SK-N-SH (cell line): ENCODE results near the gene TGFBR3. TPM values are rescaled to one million over a fixed set of nuclear protein-coding genes. Genes with fewer than 3 reads are reported as not detected.

Experiments
- CTCF ChIA-PET: fragments of 300-600, 350-600 bp; formaldehyde crosslinking; extraction: SDS; loops from one replicate; lab custom pipeline; 2021; lab: Yijun Ruan, JAX
- POLR2A ChIA-PET: fragments of 350-600 bp; sonication (Branson Sonifier 250); formaldehyde crosslinking; extraction: SDS; loops from one replicate; lab custom pipeline; 2020; ENCODE audit warnings: antibody characterized with exemption, inconsistent platforms; lab: Yijun Ruan, JAX
- DNase-seq: peaks from one replicate; pipeline ENCODE4 v3.0.0; 2012
- H2AFZ ChIP-seq: fragments of 200-600 bp; sonication (generic); 2 replicates; pipeline ENCODE4 v1.8.1; 2016; ENCODE audit warnings: antibody characterized with exemption, mild to moderate bottlenecking, low read depth
- H3F3A ChIP-seq: fragments of 200-600 bp; sonication (generic); replicated peaks from 2 replicates; pipeline ENCODE3; 2016; ENCODE audit warnings: antibody characterized with exemption, mild to moderate bottlenecking; ENCODE audit not compliant: insufficient read depth
- H3K27ac ChIP-seq, 2 experiments: fragments of 200-500 bp in 1 of 2; fragments of 200-600 bp in 1 of 2; sonication (Bioruptor generic) in 1 of 2; sonication (generic), shearing (Covaris generic) in 1 of 2; 2 replicates each; pipeline versions ENCODE4 v1.5.1 to v1.6.1; 2014 to 2016; ENCODE audit warnings: low read depth in 2 of 2, inconsistent platforms in 1 of 2, low read length in 1 of 2, mild to moderate bottlenecking in 1 of 2, mixed read lengths in 1 of 2
- H3K27me3 ChIP-seq: fragments of 200-600 bp; sonication (generic), shearing (Covaris generic); 2 replicates; pipeline ENCODE4 v1.6.1; 2016; ENCODE audit warnings: mixed run types; ENCODE audit not compliant: insufficient read depth
- H3K36me3 ChIP-seq, 2 experiments: fragments of 200-500 bp in 1 of 2; fragments of 200-600 bp in 1 of 2; sonication (Bioruptor generic) in 1 of 2; sonication (generic) in 1 of 2; replicated peaks in 1 of 2; 2 replicates each; pipeline versions ENCODE3 to v1.5.1; 2014 to 2016; ENCODE audit warnings: low read length in 1 of 2, mild to moderate bottlenecking in 1 of 2; ENCODE audit not compliant: insufficient read depth in 2 of 2, control insufficient read depth in 1 of 2
- H3K4me1 ChIP-seq, 2 experiments: fragments of 200-500 bp in 1 of 2; fragments of 200-600 bp in 1 of 2; sonication (Bioruptor generic) in 1 of 2; sonication (generic), shearing (Covaris generic) in 1 of 2; 2 replicates each; pipeline versions ENCODE4 v1.5.1 to v1.6.1; 2014 to 2016; ENCODE audit warnings: low read depth in 1 of 2, low read length in 1 of 2, mixed run types in 1 of 2; ENCODE audit not compliant: insufficient read depth in 2 of 2, control insufficient read depth in 1 of 2
- H3K4me2 ChIP-seq: fragments of 200-600 bp; sonication (generic), shearing (Covaris generic); 2 replicates; pipeline ENCODE4 v1.6.1; 2017; ENCODE audit warnings: mixed run types
- H3K4me3 ChIP-seq, 2 experiments: fragments of 200-500 bp in 1 of 2; fragments of 200-600 bp in 1 of 2; sonication (Bioruptor generic) in 1 of 2; sonication (generic), shearing (Covaris generic) in 1 of 2; 2 replicates each; pipeline versions ENCODE4 v1.5.1 to v1.8.1; 2014 to 2016; ENCODE audit warnings: low read depth in 2 of 2, inconsistent platforms in 1 of 2, low read length in 1 of 2, mild to moderate bottlenecking in 1 of 2, mixed read lengths in 1 of 2, moderate library complexity in 1 of 2
- H3K79me2 ChIP-seq: fragments of 200-600 bp; sonication (generic); 2 replicates; pipeline ENCODE4 v1.8.1; 2017; ENCODE audit warnings: mild to moderate bottlenecking; ENCODE audit not compliant: insufficient read depth
- H3K9ac ChIP-seq: fragments of 200-600 bp; sonication (generic); 2 replicates; pipeline ENCODE4 v1.6.1; 2017; ENCODE audit warnings: mixed run types
- H3K9me2 ChIP-seq: fragments of 200-600 bp; sonication (generic); 2 replicates; pipeline ENCODE4 v1.6.1; 2017; ENCODE audit warnings: mixed run types
- H3K9me3 ChIP-seq: fragments of 200-600 bp; sonication (generic); 2 replicates; pipeline ENCODE4 v1.6.1; 2017; ENCODE audit warnings: mixed run types, mild to moderate bottlenecking, moderate library complexity
- H4K20me1 ChIP-seq: fragments of 200-600 bp; sonication (generic); 2 replicates; pipeline ENCODE4 v1.6.1; 2017; ENCODE audit warnings: mild to moderate bottlenecking, mixed run types; ENCODE audit not compliant: insufficient read depth
- CHD2 ChIP-seq: fragments of 150-350 bp; IDR thresholded peaks from 2 replicates; pipeline ENCODE4 v1.6.1; 2018; ENCODE audit warnings: low read length; ENCODE audit not compliant: partially characterized antibody
- CTCF ChIP-seq: fragments of 200-600 bp; sonication (generic); IDR thresholded peaks from 2 replicates; pipeline ENCODE4 v1.6.1; 2017; ENCODE audit warnings: antibody characterized with exemption, mild to moderate bottlenecking, moderate library complexity
- EP300 ChIP-seq, 2 experiments: IDR thresholded peaks; 2 replicates each; pipeline versions ENCODE4 v1.4.0 to v1.6.1; 2012; ENCODE audit warnings: borderline replicate concordance in 1 of 2, low read depth in 1 of 2, low read length in 1 of 2
- FOSL2 ChIP-seq: IDR thresholded peaks from 2 replicates; pipeline ENCODE4 v1.4.0; 2012; ENCODE audit warnings: low read depth, mild to moderate bottlenecking, moderate library complexity, borderline replicate concordance
- FOXJ3 ChIP-seq: sonication (generic); formaldehyde crosslinking; IDR thresholded peaks from 2 replicates; pipeline ENCODE4 v1.5.1; 2020; ENCODE audit warnings: mild to moderate bottlenecking, missing genetic modification reagents
- FOXM1 ChIP-seq: IDR thresholded peaks from 2 replicates; pipeline ENCODE4 v1.4.0; 2012; ENCODE audit warnings: low read depth, mild to moderate bottlenecking
- GATA2 ChIP-seq: sonication (generic); formaldehyde crosslinking; IDR thresholded peaks from 2 replicates; pipeline ENCODE4 v1.5.0; 2020; ENCODE audit warnings: mild to moderate bottlenecking, missing genetic modification reagents
- JUND ChIP-seq: IDR thresholded peaks from 2 replicates; pipeline ENCODE4 v1.4.0; 2012
- MEF2A ChIP-seq: IDR thresholded peaks from 2 replicates; pipeline ENCODE4 v1.4.0; 2012; ENCODE audit warnings: low read depth, borderline replicate concordance
- NFIC ChIP-seq: IDR thresholded peaks from 2 replicates; pipeline ENCODE4 v1.4.0; 2012; ENCODE audit warnings: borderline replicate concordance
- NRF1 ChIP-seq: IDR thresholded peaks from 2 replicates; pipeline ENCODE4 v1.6.1; 2012; ENCODE audit warnings: low read depth, mild to moderate bottlenecking, low read length
- PBX3 ChIP-seq: IDR thresholded peaks from 2 replicates; pipeline ENCODE4; 2012
- RAD21 ChIP-seq: IDR thresholded peaks from 2 replicates; pipeline ENCODE4 v1.6.1; 2012; ENCODE audit warnings: mild to moderate bottlenecking, low read length
- RCOR1 ChIP-seq: fragments of 150-350 bp; IDR thresholded peaks from 2 replicates; pipeline ENCODE4 v1.6.1; 2017; ENCODE audit warnings: antibody characterized with exemption, low read length
- RFX5 ChIP-seq: IDR thresholded peaks from 2 replicates; pipeline ENCODE4 v1.6.1; 2012; ENCODE audit warnings: mild to moderate bottlenecking, improper control_type of control experiment, low read length
- SMC3 ChIP-seq: IDR thresholded peaks from 2 replicates; pipeline ENCODE4 v1.6.1; 2012; ENCODE audit warnings: low read depth, low read length, improper control_type of control experiment
- TCF12 ChIP-seq: IDR thresholded peaks from 2 replicates; pipeline ENCODE4 v1.4.0; 2012
- YY1 ChIP-seq: IDR thresholded peaks from 2 replicates; pipeline ENCODE4 v1.4.0; 2012; ENCODE audit warnings: low read depth, mild to moderate bottlenecking
- WGBS: methylation state at CpG from one replicate; pipeline ENCODE4 v1.1.6; 2017; ENCODE audit warnings: low lambda C conversion rate; 5-methylcytosine and 5-hydroxymethylcytosine counted together
- polyA plus RNA-seq, 3 experiments: library from polyadenylated mRNA; depleted of rRNA; stranded (reverse); fragments of >200 nt; gene quantifications; 2 replicates each; pipeline ENCODE4 v1.2.3, GENCODE V29; 2012
- TF ChIP-seq, protein P1 (sequence below): fragments of 150-350 bp; IDR thresholded peaks from 2 replicates; pipeline ENCODE4 v1.6.1; 2017; ENCODE audit warnings: antibody characterized with exemption, low read length, low read depth, borderline replicate concordance
- TF ChIP-seq, protein P2 (sequence below): fragments of 150-350 bp; IDR thresholded peaks from 2 replicates; pipeline ENCODE4 v1.6.1; 2016; ENCODE audit warnings: mild to moderate bottlenecking, low read depth, low read length
- TF ChIP-seq, protein P3 (sequence below): IDR thresholded peaks from 2 replicates; pipeline ENCODE4 v1.4.0; 2012; ENCODE audit warnings: low read depth

Gene TGFBR3
- polyA plus RNA-seq, 1 of the 3 experiments (the other 2 are of a cell fraction): 0.07 TPM

DNA sequence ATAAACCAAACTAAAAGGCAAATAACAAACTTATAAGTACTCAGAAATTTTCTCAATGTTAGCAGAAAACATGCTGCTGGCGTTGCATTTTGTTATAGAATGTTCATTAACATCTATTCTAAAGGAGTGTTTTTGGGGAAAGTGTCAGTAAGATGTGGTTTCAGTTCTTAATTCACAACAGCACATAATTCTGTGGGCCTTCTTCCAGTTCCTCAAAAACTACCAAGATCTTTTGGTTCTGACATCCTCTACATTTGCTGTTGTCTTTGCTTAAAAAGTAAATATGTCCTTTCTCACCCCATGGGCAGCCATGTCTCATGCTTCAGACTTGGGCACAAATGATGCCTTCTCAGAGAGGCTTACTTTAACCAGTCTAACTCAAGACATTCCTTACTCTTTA lies 232.8 kb downstream of the TGFBR3 start:
- Histone ChIP-seq H3K79me2 (no peaks in the 10 kb centered on the region), H3K9me2 (no peaks in the 10 kb centered on the region), H3K4me1 (no peaks in the 10 kb centered on the region), H3K36me3 (no peaks in the 10 kb centered on the region), H3K4me2 (no peak overlapping the region), H3K9ac (no peak overlapping the region), H3K9me3 (no peaks in the 10 kb centered on the region), H3F3A (no peaks in the 10 kb centered on the region), H4K20me1 (no peaks in the 10 kb centered on the region), H3K27me3 (peaks cover 7% of the 10 kb centered on the region; the same call in 1 of the 2 replicates), H2AFZ (no peak overlapping the region), H3K4me3 (no peak overlapping the region), H3K27ac (no peak overlapping the region)
- no peak for TF ChIP-seq FOXJ3 (CRISPR knock-in tag)
- no peak for TF ChIP-seq RAD21
- no peak for TF ChIP-seq PBX3
- TF ChIP-seq YY1: no peak
- TF ChIP-seq SMC3: no peak
- no peak for TF ChIP-seq NFIC
- TF ChIP-seq TCF12: no peak
- no peak for TF ChIP-seq FOSL2
- TF ChIP-seq, protein P1, sequence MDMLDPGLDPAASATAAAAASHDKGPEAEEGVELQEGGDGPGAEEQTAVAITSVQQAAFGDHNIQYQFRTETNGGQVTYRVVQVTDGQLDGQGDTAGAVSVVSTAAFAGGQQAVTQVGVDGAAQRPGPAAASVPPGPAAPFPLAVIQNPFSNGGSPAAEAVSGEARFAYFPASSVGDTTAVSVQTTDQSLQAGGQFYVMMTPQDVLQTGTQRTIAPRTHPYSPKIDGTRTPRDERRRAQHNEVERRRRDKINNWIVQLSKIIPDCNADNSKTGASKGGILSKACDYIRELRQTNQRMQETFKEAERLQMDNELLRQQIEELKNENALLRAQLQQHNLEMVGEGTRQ: no peak
- TF ChIP-seq, protein P2, sequence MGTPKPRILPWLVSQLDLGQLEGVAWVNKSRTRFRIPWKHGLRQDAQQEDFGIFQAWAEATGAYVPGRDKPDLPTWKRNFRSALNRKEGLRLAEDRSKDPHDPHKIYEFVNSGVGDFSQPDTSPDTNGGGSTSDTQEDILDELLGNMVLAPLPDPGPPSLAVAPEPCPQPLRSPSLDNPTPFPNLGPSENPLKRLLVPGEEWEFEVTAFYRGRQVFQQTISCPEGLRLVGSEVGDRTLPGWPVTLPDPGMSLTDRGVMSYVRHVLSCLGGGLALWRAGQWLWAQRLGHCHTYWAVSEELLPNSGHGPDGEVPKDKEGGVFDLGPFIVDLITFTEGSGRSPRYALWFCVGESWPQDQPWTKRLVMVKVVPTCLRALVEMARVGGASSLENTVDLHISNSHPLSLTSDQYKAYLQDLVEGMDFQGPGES: no peak
- TF ChIP-seq RCOR1: no peak
- TF ChIP-seq NRF1: no peak
- ChIA-PET POLR2A (no interaction called here), CTCF (no interaction called here)
- DNase-seq: no peak
- WGBS: 40% methylated on average over 1 of the region's 1 CpG

DNA sequence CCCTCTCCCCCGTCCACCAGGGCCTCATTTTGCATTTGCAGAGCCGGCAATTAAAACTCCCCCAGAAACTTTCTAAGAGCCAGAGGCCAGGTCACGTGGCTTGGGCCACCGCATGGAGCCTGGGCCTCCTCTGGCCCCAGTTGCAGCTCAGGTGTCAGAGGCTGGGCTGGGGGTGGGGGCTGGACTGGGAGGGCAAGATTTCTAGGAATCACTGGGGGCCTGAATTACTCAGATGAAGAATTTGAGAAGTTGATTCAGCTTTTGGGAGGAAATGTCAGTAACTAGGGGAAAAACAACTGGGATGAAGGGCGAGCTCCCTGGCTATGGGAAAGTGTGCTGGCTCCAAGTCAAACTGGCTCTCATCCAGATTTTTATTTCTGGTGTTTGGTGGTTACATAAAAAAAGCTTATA lies 234.3 kb downstream of the TGFBR3 start:
- no peak overlapping the region for H3K9ac ChIP-seq
- DNase-seq: no peak
- no peaks in the 10 kb centered on the region for H4K20me1 ChIP-seq
- POLR2A ChIA-PET: no interaction called here
- no peaks in the 10 kb centered on the region for H3K9me3 ChIP-seq
- H3K79me2 ChIP-seq: no peaks in the 10 kb centered on the region
- 29% methylated on average over 5 of the region's 5 CpGs for WGBS
- no peak overlapping the region for H3K27ac ChIP-seq
- H3F3A ChIP-seq: no peaks in the 10 kb centered on the region
- peaks cover under 1% of the 10 kb centered on the region; the same call in 1 of the 2 replicates for H3K27me3 ChIP-seq
- no peaks in the 10 kb centered on the region for H3K9me2 ChIP-seq
- no peaks in the 10 kb centered on the region for H3K36me3 ChIP-seq
- H3K4me1 ChIP-seq: no peaks in the 10 kb centered on the region
- H3K4me2 ChIP-seq: no peak overlapping the region
- CTCF ChIA-PET: no interaction called here
- no peak overlapping the region for H2AFZ ChIP-seq
- H3K4me3 ChIP-seq: no peak overlapping the region
- TF ChIP-seq, protein P2: no peak
- TF ChIP-seq FOXM1 (no peak), MEF2A (no peak), TCF12 (no peak), SMC3 (no peak), RFX5 (no peak), CTCF (no peak), RCOR1 (no peak), EP300 (IDR thresholded peaks at IDR 0.05; ENCODE audit: borderline replicate concordance in 1 of 2, low read depth in 1 of 2, low read length in 1 of 2) (no peak), GATA2 (no peak), YY1 (no peak), JUND (no peak), FOXJ3 (CRISPR knock-in tag) (no peak), CHD2 (no peak)
- TF ChIP-seq, protein P1: no peak
- TF ChIP-seq, protein P3, sequence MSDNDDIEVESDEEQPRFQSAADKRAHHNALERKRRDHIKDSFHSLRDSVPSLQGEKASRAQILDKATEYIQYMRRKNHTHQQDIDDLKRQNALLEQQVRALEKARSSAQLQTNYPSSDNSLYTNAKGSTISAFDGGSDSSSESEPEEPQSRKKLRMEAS: no peak
